ENCODE results near the gene RRAGC.
"Not testable (repeated sequence)": the region's sequence is repeated elsewhere in the genome, so short reads cannot be mapped to it uniquely, and the experiment has no call there.

Gene RRAGC

DNA sequence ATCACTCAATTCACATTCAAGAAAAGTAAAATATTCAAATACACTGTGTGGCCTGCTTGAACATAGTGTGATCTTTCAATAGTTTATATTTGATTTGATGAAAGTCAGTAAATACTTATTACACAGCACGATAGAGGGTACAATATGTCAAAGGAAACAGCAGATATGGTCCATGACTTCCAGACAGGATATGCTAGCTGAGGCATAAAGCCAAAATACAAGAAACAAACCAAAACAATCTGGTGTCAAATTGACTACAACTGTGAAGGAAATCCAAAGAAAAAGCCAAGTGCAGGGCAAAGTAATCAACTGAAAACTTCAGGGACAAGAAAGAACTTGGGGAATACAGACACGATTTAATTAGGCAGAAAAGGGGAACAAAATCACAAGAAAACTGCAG, 19.3 kb downstream of the RRAGC start:
- Histone ChIP-seq H3K79me2 (ENCODE audit: control insufficient read depth, insufficient read depth, low read length, poor library complexity) (no peaks in the 10 kb centered on the region), H3K4me1 (ENCODE audit: control insufficient read depth in 1 of 2, insufficient read depth in 2 of 2, low read length in 2 of 2) (peaks cover 0 to 2% of the 10 kb centered on the region in 2 experiments), H4K91ac (ENCODE audit: low read depth, low read length) (no peak overlapping the region), H2BK5ac (ENCODE audit: low read depth, low read length, poor library complexity) (no peak overlapping the region), H2BK12ac (ENCODE audit: low read length) (no peak overlapping the region), H3K36me3 (ENCODE audit: control insufficient read depth in 1 of 2, insufficient read depth in 2 of 2, low read length in 2 of 2) (peaks cover 12 to 21% of the 10 kb centered on the region in 2 experiments), H3K18ac (ENCODE audit: low read length) (no peak overlapping the region), H3K23ac (ENCODE audit: low read length) (no peak overlapping the region), H2BK120ac (ENCODE audit: insufficient read depth, low read length, poor library complexity) (no peak overlapping the region), H3K27me3 (ENCODE audit: insufficient read depth, low read length) (no peaks in the 10 kb centered on the region), H3K4me2 (ENCODE audit: low read length) (no peak overlapping the region), H2AK5ac (ENCODE audit: low read length) (no peak overlapping the region), H3K27ac (ENCODE audit: low read depth, low read length) (no peak overlapping the region), H2AFZ (ENCODE audit: insufficient read depth, low read length, poor library complexity) (no peak overlapping the region), H3K79me1 (ENCODE audit: low read length) (no peaks in the 10 kb centered on the region), H3K9ac (ENCODE audit: low read length) (no peak overlapping the region), H3K14ac (ENCODE audit: low read length) (no peak overlapping the region), H3K4ac (ENCODE audit: low read depth, low read length) (no peak overlapping the region), H4K8ac (ENCODE audit: low read depth, low read length) (no peak overlapping the region), H4K12ac (ENCODE audit: low read depth, low read length) (no peak overlapping the region), H3K4me3 (ENCODE audit: low read depth, low read length) (no peak overlapping the region), H3K9me3 (ENCODE audit: insufficient read depth, low read depth, low read length) (no peaks in the 10 kb centered on the region)
- DNase-seq = no peak
- WGBS (ENCODE audit: extremely low coverage, insufficient coverage, insufficient read length) = no CpG with 5 or more reads among the region's 2 CpGs

DNA sequence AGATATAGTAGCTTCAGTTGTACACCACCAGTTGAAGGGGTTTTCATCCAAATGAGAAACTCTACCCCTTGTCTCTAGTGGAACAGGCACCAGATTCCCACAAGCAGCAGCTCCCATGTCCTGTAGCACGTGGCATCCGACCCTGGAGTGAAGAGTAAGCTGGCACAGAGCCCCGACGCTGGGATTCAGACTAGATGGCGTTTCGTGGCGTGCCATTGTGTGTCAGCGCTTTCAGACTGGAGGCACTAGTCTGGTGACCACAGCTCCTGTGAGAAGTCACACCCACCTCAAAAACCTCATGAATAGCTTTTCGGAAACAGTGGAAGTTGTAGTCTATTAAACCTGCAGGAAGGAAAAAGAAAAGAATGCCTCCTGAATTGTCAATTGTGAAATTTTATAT, 20.2 kb downstream of the RRAGC start:
- peaks cover 0 to 2% of the 10 kb centered on the region in 2 experiments for H3K4me1 ChIP-seq (ENCODE audit: control insufficient read depth in 1 of 2, insufficient read depth in 2 of 2, low read length in 2 of 2)
- H2AFZ ChIP-seq (ENCODE audit: insufficient read depth, low read length, poor library complexity) = no peak overlapping the region
- no peaks in the 10 kb centered on the region for H3K9me3 ChIP-seq (ENCODE audit: insufficient read depth, low read depth, low read length)
- H3K27ac ChIP-seq (ENCODE audit: low read depth, low read length) = no peak overlapping the region
- H2BK5ac ChIP-seq (ENCODE audit: low read depth, low read length, poor library complexity) = no peak overlapping the region
- no peak overlapping the region for H3K23ac ChIP-seq (ENCODE audit: low read length)
- H3K27me3 ChIP-seq (ENCODE audit: insufficient read depth, low read length) = no peaks in the 10 kb centered on the region
- no peaks in the 10 kb centered on the region for H3K79me2 ChIP-seq (ENCODE audit: control insufficient read depth, insufficient read depth, low read length, poor library complexity)
- no peak overlapping the region for H3K4me2 ChIP-seq (ENCODE audit: low read length)
- H4K91ac ChIP-seq (ENCODE audit: low read depth, low read length) = no peak overlapping the region
- H2BK12ac ChIP-seq (ENCODE audit: low read length) = no peak overlapping the region
- H3K36me3 ChIP-seq (ENCODE audit: control insufficient read depth in 1 of 2, insufficient read depth in 2 of 2, low read length in 2 of 2) = peaks cover 12 to 20% of the 10 kb centered on the region in 2 experiments
- H3K9ac ChIP-seq (ENCODE audit: low read length) = no peak overlapping the region
- H4K8ac ChIP-seq (ENCODE audit: low read depth, low read length) = no peak overlapping the region
- no peak overlapping the region for H4K12ac ChIP-seq (ENCODE audit: low read depth, low read length)
- H3K4me3 ChIP-seq (ENCODE audit: low read depth, low read length) = no peak overlapping the region
- H3K79me1 ChIP-seq (ENCODE audit: low read length) = no peaks in the 10 kb centered on the region
- H3K18ac ChIP-seq (ENCODE audit: low read length) = no peak overlapping the region
- no CpG with 5 or more reads among the region's 9 CpGs for WGBS (ENCODE audit: extremely low coverage, insufficient coverage, insufficient read length)
- no peak for DNase-seq
- no peak overlapping the region for H3K4ac ChIP-seq (ENCODE audit: low read depth, low read length)
- no peak overlapping the region for H2AK5ac ChIP-seq (ENCODE audit: low read length)
- H2BK120ac ChIP-seq (ENCODE audit: insufficient read depth, low read length, poor library complexity) = no peak overlapping the region
- no peak overlapping the region for H3K14ac ChIP-seq (ENCODE audit: low read length)

DNA sequence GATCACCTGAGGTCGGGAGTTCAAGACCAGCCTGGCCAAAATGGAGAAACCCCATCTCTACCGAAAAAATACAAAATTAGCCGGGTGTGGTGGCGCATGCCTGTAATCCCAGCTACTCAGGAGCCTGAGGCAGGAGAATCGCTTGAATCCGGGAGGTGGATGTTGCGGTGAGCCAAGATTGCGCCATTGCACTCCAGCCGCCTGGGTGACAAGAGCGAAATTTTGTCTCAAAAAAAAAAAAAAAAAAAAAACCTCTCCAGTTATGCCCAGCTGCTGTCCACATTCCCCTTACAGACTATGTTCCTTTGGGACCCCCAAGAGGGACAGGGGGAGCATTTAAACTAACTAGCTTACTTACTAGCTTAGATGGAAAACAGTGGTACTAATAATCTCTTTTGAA, 23.3 kb downstream of the RRAGC start:
- H3K79me2 ChIP-seq (ENCODE audit: control insufficient read depth, insufficient read depth, low read length, poor library complexity); H3K4me1 ChIP-seq (ENCODE audit: control insufficient read depth in 1 of 2, insufficient read depth in 2 of 2, low read length in 2 of 2); H2BK12ac ChIP-seq (ENCODE audit: low read length); H2BK120ac ChIP-seq (ENCODE audit: insufficient read depth, low read length, poor library complexity); H4K91ac ChIP-seq (ENCODE audit: low read depth, low read length); H3K4ac ChIP-seq (ENCODE audit: low read depth, low read length); H3K23ac ChIP-seq (ENCODE audit: low read length); H3K18ac ChIP-seq (ENCODE audit: low read length); H4K8ac ChIP-seq (ENCODE audit: low read depth, low read length); H2AK5ac ChIP-seq (ENCODE audit: low read length); H2AFZ ChIP-seq (ENCODE audit: insufficient read depth, low read length, poor library complexity); H3K27ac ChIP-seq (ENCODE audit: low read depth, low read length); H3K9me3 ChIP-seq (ENCODE audit: insufficient read depth, low read depth, low read length); H3K27me3 ChIP-seq (ENCODE audit: insufficient read depth, low read length); H3K14ac ChIP-seq (ENCODE audit: low read length); H2BK5ac ChIP-seq (ENCODE audit: low read depth, low read length, poor library complexity); H4K12ac ChIP-seq (ENCODE audit: low read depth, low read length); H3K79me1 ChIP-seq (ENCODE audit: low read length); H3K4me3 ChIP-seq (ENCODE audit: low read depth, low read length); H3K9ac ChIP-seq (ENCODE audit: low read length); H3K4me2 ChIP-seq (ENCODE audit: low read length): not testable (repeated sequence)
- peak in 1 of 2 donors; percentile 30 for DNase-seq
- WGBS (ENCODE audit: extremely low coverage, insufficient coverage, insufficient read length) = no CpG with 5 or more reads among the region's 10 CpGs
- peaks cover 5 to 16% of the 10 kb centered on the region in 2 experiments for H3K36me3 ChIP-seq (ENCODE audit: control insufficient read depth in 1 of 2, insufficient read depth in 2 of 2, low read length in 2 of 2)

DNA sequence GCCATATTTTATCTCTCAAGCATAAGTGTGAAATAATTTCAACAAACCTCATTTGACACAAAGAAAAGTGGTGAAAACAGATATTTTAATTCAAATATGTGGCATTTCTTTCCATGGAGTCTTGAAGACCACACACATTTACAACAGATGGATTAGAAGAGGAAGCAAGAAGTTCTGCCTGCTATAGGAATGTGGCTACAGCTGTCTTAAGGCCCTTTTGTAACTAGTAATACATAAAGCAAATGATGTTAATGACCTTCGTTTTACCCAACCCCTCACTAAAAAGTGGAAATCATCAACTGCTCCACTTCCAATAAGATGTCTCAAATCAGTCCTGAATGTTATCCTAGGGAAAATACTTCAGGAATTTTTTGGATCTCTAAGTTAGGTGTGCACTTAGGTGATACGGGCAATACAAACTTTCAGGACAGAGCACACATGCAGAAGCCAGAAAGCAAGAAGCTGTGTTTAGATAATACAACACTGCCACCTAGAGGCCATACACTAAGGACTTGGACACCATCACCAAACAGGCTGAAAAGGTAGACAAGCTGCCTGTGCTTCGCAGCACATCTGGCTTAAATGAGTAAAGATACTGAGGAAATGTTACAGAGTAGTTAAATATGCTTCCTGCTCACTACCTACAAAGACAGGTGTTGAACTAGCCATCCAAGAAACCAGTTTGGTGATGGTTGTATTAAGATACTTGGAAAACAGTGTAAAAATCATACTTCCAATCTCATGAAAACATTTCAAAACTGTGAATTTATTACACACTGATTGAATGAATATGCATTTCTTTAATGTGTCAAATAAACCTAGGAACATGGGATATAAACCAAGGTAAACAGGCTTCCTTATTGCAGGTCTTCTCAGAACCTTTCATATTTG, 24.4 kb downstream of the RRAGC start:
- H3K4me3 ChIP-seq (ENCODE audit: low read depth, low read length) = no peak overlapping the region
- H3K4me1 ChIP-seq (ENCODE audit: control insufficient read depth in 1 of 2, insufficient read depth in 2 of 2, low read length in 2 of 2) = no peaks in the 10 kb centered on the region
- no peak overlapping the region for H2AK5ac ChIP-seq (ENCODE audit: low read length)
- peaks cover 5 to 16% of the 10 kb centered on the region in 2 experiments for H3K36me3 ChIP-seq (ENCODE audit: control insufficient read depth in 1 of 2, insufficient read depth in 2 of 2, low read length in 2 of 2)
- H3K79me2 ChIP-seq (ENCODE audit: control insufficient read depth, insufficient read depth, low read length, poor library complexity) = no peaks in the 10 kb centered on the region
- no peak overlapping the region for H4K12ac ChIP-seq (ENCODE audit: low read depth, low read length)
- WGBS (ENCODE audit: extremely low coverage, insufficient coverage, insufficient read length) = no CpG with 5 or more reads among the region's 3 CpGs
- DNase-seq = peak; percentile 66 to 97
- H2BK12ac ChIP-seq (ENCODE audit: low read length) = no peak overlapping the region
- H3K4me2 ChIP-seq (ENCODE audit: low read length) = no peak overlapping the region
- no peak overlapping the region for H3K27ac ChIP-seq (ENCODE audit: low read depth, low read length)
- H3K27me3 ChIP-seq (ENCODE audit: insufficient read depth, low read length) = no peaks in the 10 kb centered on the region
- H2BK120ac ChIP-seq (ENCODE audit: insufficient read depth, low read length, poor library complexity) = no peak overlapping the region
- H2AFZ ChIP-seq (ENCODE audit: insufficient read depth, low read length, poor library complexity) = no peak overlapping the region
- H3K9ac ChIP-seq (ENCODE audit: low read length) = no peak overlapping the region
- no peak overlapping the region for H4K91ac ChIP-seq (ENCODE audit: low read depth, low read length)
- no peaks in the 10 kb centered on the region for H3K79me1 ChIP-seq (ENCODE audit: low read length)
- H3K4ac ChIP-seq (ENCODE audit: low read depth, low read length) = no peak overlapping the region
- no peak overlapping the region for H3K14ac ChIP-seq (ENCODE audit: low read length)
- H2BK5ac ChIP-seq (ENCODE audit: low read depth, low read length, poor library complexity) = no peak overlapping the region
- no peak overlapping the region for H3K23ac ChIP-seq (ENCODE audit: low read length)
- no peak overlapping the region for H4K8ac ChIP-seq (ENCODE audit: low read depth, low read length)
- no peak overlapping the region for H3K18ac ChIP-seq (ENCODE audit: low read length)
- H3K9me3 ChIP-seq (ENCODE audit: insufficient read depth, low read depth, low read length) = no peaks in the 10 kb centered on the region

All from trophoblast cell (in vitro differentiated cells and primary cell).